Measurements from ENCODE around the gene CFAP90. TPM values are rescaled to one million over a fixed set of nuclear protein-coding genes. Genes with fewer than 3 reads are reported as not detected.

CFAP90 gene
- polyA plus RNA-seq, 1 donor from 2014 or later, result 0.45 TPM

DNA sequence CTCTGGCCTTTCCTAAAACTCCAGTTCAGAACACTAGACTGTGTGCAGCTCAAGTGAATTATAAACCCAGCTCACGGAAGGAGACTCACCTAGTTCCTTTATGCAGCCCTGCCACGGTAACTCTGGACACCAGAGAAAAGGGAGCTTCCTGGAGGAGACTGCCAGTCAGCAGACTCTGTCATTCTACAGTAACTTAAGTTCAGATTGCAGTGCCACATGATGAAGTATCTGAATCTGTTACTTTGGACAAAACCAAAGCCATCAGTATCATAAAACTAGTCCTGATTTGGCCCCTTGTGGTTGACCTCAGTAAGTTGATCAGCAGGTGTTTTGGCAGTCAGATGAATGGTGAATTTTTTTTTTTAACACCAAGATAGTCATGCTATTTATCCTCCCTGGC is 20.7 kb upstream of the CFAP90 start:
- peaks cover 4% of the 10 kb centered on the region for H3K36me3 ChIP-seq (ENCODE audit: insufficient read depth, low read length)
- no peaks in the 10 kb centered on the region for H3K27me3 ChIP-seq (ENCODE audit: insufficient read depth, low read depth, low read length)
- no peaks in the 10 kb centered on the region for H4K20me1 ChIP-seq (ENCODE audit: insufficient read depth)
- no peak overlapping the region for H3K27ac ChIP-seq (ENCODE audit: low read length)
- H3K4me2 ChIP-seq (ENCODE audit: low read length), result no peak overlapping the region
- no peaks in the 10 kb centered on the region for H3K9me2 ChIP-seq (ENCODE audit: insufficient read depth, low read length)
- no peaks in the 10 kb centered on the region for H3K9me3 ChIP-seq (ENCODE audit: low read length)
- no peak overlapping the region for H3K4me3 ChIP-seq (ENCODE audit: low read length)
- H3K9ac ChIP-seq (ENCODE audit: low read length), result no peak overlapping the region
- TF ChIP-seq RAD21 (conservative IDR thresholded peaks at IDR 0.05) (no peak), POLR2AphosphoS5 (IDR thresholded peaks at IDR 0.05) (no peak), SMC3 (conservative IDR thresholded peaks at IDR 0.05; ENCODE audit: poor library complexity) (no peak), MXI1 (conservative IDR thresholded peaks at IDR 0.05; ENCODE audit: poor library complexity, severe bottlenecking) (no peak)
- TF ChIP-seq, protein P1, sequence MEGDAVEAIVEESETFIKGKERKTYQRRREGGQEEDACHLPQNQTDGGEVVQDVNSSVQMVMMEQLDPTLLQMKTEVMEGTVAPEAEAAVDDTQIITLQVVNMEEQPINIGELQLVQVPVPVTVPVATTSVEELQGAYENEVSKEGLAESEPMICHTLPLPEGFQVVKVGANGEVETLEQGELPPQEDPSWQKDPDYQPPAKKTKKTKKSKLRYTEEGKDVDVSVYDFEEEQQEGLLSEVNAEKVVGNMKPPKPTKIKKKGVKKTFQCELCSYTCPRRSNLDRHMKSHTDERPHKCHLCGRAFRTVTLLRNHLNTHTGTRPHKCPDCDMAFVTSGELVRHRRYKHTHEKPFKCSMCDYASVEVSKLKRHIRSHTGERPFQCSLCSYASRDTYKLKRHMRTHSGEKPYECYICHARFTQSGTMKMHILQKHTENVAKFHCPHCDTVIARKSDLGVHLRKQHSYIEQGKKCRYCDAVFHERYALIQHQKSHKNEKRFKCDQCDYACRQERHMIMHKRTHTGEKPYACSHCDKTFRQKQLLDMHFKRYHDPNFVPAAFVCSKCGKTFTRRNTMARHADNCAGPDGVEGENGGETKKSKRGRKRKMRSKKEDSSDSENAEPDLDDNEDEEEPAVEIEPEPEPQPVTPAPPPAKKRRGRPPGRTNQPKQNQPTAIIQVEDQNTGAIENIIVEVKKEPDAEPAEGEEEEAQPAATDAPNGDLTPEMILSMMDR (IDR thresholded peaks at IDR 0.05; ENCODE audit: poor library complexity, severe bottlenecking), result no peak
- TF ChIP-seq, protein P2, sequence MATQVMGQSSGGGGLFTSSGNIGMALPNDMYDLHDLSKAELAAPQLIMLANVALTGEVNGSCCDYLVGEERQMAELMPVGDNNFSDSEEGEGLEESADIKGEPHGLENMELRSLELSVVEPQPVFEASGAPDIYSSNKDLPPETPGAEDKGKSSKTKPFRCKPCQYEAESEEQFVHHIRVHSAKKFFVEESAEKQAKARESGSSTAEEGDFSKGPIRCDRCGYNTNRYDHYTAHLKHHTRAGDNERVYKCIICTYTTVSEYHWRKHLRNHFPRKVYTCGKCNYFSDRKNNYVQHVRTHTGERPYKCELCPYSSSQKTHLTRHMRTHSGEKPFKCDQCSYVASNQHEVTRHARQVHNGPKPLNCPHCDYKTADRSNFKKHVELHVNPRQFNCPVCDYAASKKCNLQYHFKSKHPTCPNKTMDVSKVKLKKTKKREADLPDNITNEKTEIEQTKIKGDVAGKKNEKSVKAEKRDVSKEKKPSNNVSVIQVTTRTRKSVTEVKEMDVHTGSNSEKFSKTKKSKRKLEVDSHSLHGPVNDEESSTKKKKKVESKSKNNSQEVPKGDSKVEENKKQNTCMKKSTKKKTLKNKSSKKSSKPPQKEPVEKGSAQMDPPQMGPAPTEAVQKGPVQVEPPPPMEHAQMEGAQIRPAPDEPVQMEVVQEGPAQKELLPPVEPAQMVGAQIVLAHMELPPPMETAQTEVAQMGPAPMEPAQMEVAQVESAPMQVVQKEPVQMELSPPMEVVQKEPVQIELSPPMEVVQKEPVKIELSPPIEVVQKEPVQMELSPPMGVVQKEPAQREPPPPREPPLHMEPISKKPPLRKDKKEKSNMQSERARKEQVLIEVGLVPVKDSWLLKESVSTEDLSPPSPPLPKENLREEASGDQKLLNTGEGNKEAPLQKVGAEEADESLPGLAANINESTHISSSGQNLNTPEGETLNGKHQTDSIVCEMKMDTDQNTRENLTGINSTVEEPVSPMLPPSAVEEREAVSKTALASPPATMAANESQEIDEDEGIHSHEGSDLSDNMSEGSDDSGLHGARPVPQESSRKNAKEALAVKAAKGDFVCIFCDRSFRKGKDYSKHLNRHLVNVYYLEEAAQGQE (IDR thresholded peaks at IDR 0.05; ENCODE audit: borderline replicate concordance), result no peak
- peaks cover 32% of the 10 kb centered on the region for H3K79me2 ChIP-seq (replicated peaks; ENCODE audit: insufficient read depth, low read length)
- no peaks in the 10 kb centered on the region for H3F3A ChIP-seq (ENCODE audit: insufficient read depth, low read length, poor library complexity, severe bottlenecking)
- H2AFZ ChIP-seq (ENCODE audit: low read depth, low read length), result no peak overlapping the region

GRCh38 chr5:7869474-7870136 is 18.7 kb upstream of the CFAP90 start:
- H3K79me2 ChIP-seq (replicated peaks; ENCODE audit: insufficient read depth, low read length), result peaks cover 29% of the 10 kb centered on the region
- no peak for TF ChIP-seq MXI1 (conservative IDR thresholded peaks at IDR 0.05; ENCODE audit: poor library complexity, severe bottlenecking)
- no peaks in the 10 kb centered on the region for H4K20me1 ChIP-seq (ENCODE audit: insufficient read depth)
- H3K27me3 ChIP-seq (ENCODE audit: insufficient read depth, low read depth, low read length), result no peaks in the 10 kb centered on the region
- H3F3A ChIP-seq (ENCODE audit: insufficient read depth, low read length, poor library complexity, severe bottlenecking), result no peaks in the 10 kb centered on the region
- peak overlapping the region; percentile 24 for H3K27ac ChIP-seq (ENCODE audit: low read length)
- peak overlapping the region; percentile 91 for H3K4me3 ChIP-seq (ENCODE audit: low read length)
- H3K4me2 ChIP-seq (ENCODE audit: low read length), result peak overlapping the region; percentile 94
- no peaks in the 10 kb centered on the region for H3K9me2 ChIP-seq (ENCODE audit: insufficient read depth, low read length)
- H3K36me3 ChIP-seq (ENCODE audit: insufficient read depth, low read length), result no peaks in the 10 kb centered on the region
- no peak overlapping the region for H2AFZ ChIP-seq (ENCODE audit: low read depth, low read length)
- H3K9me3 ChIP-seq (ENCODE audit: low read length), result no peaks in the 10 kb centered on the region
- peak overlapping the region; percentile 75 for H3K9ac ChIP-seq (ENCODE audit: low read length)

GRCh38 chr5:7868773-7869473 is 18.0 kb upstream of the CFAP90 start, which contains the start of the genes FASTKD3 and MTRR:
Gene FASTKD3, minus strand, starts transcription at chr5:7869031. Its CDS starts 948 bp downstream, at chr5:7868083.
Gene MTRR, plus strand, starts transcription at chr5:7869148. Its CDS starts 1,647 bp downstream, at chr5:7870795.
- Histone ChIP-seq H3K9me2 (ENCODE audit: insufficient read depth, low read length) (no peaks in the 10 kb centered on the region), H3K79me2 (replicated peaks; ENCODE audit: insufficient read depth, low read length) (peaks cover 29% of the 10 kb centered on the region), H3K27ac (ENCODE audit: low read length) (peak within 1 kb of the TSS; percentile 31)
- TF ChIP-seq TAF1 (IDR thresholded peaks at IDR 0.05; ENCODE audit: low read depth) (peak; percentile 59), EZH2 (IDR thresholded peaks at IDR 0.05; ENCODE audit: borderline replicate concordance, insufficient read depth, low read length, poor library complexity, severe bottlenecking) (no peak), EP300 (conservative IDR thresholded peaks at IDR 0.05; ENCODE audit: poor library complexity, severe bottlenecking) (peak; percentile 32), RAD21 (conservative IDR thresholded peaks at IDR 0.05) (no peak), POLR2AphosphoS5 (IDR thresholded peaks at IDR 0.05) (peak; percentile 74)
- TF ChIP-seq, protein P1 (IDR thresholded peaks at IDR 0.05; ENCODE audit: poor library complexity, severe bottlenecking), result peak; percentile 26
- TF ChIP-seq, protein P2 (IDR thresholded peaks at IDR 0.05; ENCODE audit: borderline replicate concordance), result peak; percentile 19

More at GRCh38 chr5:7868773-7869473, 18.0 kb upstream of the CFAP90 start, which contains the start of the genes FASTKD3 and MTRR:
- peak within 1 kb of the TSS; percentile 91 for H3K4me3 ChIP-seq (ENCODE audit: low read length)
- H3K9ac ChIP-seq (ENCODE audit: low read length), result peak within 1 kb of the TSS; percentile 75
- peak within 1 kb of the TSS; percentile 94 for H3K4me2 ChIP-seq (ENCODE audit: low read length)
- no peaks in the 10 kb centered on the region for H3K36me3 ChIP-seq (ENCODE audit: insufficient read depth, low read length)
- no peaks in the 10 kb centered on the region for H3F3A ChIP-seq (ENCODE audit: insufficient read depth, low read length, poor library complexity, severe bottlenecking)
- no peaks in the 10 kb centered on the region for H3K9me3 ChIP-seq (ENCODE audit: low read length)
- H3K27me3 ChIP-seq (ENCODE audit: insufficient read depth, low read depth, low read length), result no peaks in the 10 kb centered on the region
- H2AFZ ChIP-seq (ENCODE audit: low read depth, low read length), result peak within 1 kb of the TSS; percentile 75
- H4K20me1 ChIP-seq (ENCODE audit: insufficient read depth), result no peaks in the 10 kb centered on the region

Measured in neural cell (in vitro differentiated cells).